ENCODE results near the gene FBLN2. TPM values are rescaled to one million over a fixed set of nuclear protein-coding genes. Genes with fewer than 3 reads are reported as not detected.

The FBLN2 gene
- total RNA-seq, 1 experiment from 2014 or later = 0.39 TPM

DNA sequence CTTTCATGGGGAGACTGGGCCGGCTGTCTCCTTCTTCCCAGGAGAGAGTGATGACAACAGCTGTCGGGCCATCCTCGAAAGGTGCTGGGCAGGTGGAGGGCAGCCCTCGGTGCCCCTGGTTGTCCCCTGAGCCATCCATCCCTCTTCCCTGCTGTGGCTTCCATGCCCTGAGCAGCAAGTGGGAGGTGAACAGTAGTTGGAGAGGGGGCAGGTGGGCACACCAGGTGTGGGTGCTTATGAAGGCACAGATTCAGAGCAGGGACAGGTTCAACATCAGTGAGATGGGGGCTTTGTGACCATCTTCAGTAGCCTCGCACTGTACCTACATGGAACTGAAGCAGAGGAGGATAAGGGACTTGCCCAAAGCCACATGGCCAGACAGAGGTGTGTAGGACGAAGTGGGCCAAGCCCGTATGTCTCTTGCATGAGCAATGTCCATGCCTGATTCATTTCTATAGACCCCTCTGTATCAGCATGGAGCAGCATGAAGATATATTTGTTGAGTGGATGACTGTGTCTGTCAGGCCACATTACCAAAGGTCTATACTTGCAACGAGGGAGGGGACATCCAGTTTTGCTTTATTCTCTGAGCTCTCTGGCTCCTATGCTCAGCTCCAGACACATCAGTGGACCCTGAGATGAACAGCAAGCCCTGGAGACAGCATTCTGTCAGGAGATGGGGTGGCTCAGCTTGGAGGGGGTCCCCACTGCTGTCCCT, 107.8 kb downstream of the FBLN2 start:
- no peaks in the 10 kb centered on the region for H3K9me3 ChIP-seq (ENCODE audit: control insufficient read depth in 1 of 2, insufficient read depth in 1 of 2, low read depth in 1 of 2, low read length in 2 of 2)
- no TSS peak for BruUV-seq (replicated peaks)

DNA sequence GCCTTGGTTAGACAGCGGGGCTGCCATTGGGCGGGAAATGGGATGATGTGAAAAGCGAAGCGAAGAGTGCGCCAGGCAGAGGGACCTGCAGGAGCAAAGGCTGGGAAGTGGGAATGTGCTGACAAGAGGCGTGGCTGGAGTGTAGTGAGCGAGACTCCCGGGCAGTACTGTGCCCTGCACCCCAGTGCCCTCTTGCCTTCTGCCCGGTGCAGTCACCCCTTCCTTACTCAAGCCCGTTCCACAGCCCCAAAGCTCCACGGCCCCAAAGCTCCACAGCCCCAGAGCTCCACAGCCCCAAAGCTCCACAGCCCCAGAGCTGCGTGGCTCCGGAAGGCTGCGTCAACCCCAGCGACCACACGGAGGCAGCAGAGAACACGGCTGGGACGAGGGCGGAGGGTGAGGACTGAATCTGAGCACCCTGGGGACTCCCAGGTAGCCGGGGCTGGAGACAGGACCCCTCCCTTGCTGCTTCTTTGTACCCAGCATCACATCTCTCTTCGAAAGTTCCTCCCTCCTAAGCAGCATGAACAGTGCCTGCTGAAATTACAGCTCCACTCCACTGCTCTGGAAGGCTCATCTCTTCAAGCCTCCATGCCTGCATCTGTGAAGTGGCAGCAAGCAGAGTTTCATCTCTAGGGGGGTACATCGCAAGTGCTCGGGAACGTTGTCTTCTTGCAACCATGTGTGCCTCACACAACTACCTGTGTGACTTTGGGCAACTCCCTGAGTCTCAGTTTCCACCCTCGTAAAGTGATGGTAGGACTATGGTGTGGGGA, 108.9 kb downstream of the FBLN2 start:
- H4K20me1 ChIP-seq (ENCODE audit: insufficient read depth) = no peaks in the 10 kb centered on the region
- H3K4me1 ChIP-seq (ENCODE audit: control insufficient read depth in 1 of 2, insufficient read depth in 2 of 2, low read length in 2 of 2) = peaks cover under 1 to 23% of the 10 kb centered on the region in 2 experiments; a peak in 3 of 4 replicates
- TF ChIP-seq, protein P1, sequence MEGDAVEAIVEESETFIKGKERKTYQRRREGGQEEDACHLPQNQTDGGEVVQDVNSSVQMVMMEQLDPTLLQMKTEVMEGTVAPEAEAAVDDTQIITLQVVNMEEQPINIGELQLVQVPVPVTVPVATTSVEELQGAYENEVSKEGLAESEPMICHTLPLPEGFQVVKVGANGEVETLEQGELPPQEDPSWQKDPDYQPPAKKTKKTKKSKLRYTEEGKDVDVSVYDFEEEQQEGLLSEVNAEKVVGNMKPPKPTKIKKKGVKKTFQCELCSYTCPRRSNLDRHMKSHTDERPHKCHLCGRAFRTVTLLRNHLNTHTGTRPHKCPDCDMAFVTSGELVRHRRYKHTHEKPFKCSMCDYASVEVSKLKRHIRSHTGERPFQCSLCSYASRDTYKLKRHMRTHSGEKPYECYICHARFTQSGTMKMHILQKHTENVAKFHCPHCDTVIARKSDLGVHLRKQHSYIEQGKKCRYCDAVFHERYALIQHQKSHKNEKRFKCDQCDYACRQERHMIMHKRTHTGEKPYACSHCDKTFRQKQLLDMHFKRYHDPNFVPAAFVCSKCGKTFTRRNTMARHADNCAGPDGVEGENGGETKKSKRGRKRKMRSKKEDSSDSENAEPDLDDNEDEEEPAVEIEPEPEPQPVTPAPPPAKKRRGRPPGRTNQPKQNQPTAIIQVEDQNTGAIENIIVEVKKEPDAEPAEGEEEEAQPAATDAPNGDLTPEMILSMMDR (IDR thresholded peaks at IDR 0.05 in 2 of 3, conservative IDR thresholded peaks at IDR 0.05 in 1 of 3; ENCODE audit: borderline replicate concordance in 1 of 3, insufficient read depth in 1 of 3, low read depth in 2 of 3, low read length in 2 of 3) = peak in 2 of 3 experiments; percentile 88 to 93; a peak in 4 of 6 replicates
- TF ChIP-seq CBX3 (IDR thresholded peaks at IDR 0.05; ENCODE audit: low read depth) = no peak
- no peak for TF ChIP-seq ELF1 (IDR thresholded peaks at IDR 0.05; ENCODE audit: borderline replicate concordance, low read depth)
- no peaks in the 10 kb centered on the region for H3K27me3 ChIP-seq (ENCODE audit: insufficient read depth, low read length)
- DNase-seq (ENCODE audit: low read depth, low spot score) (peak; percentile 26), ATAC-seq (peak; percentile 91)
- H3K4me3 ChIP-seq (replicated peaks in 1 of 2; ENCODE audit: low read depth in 1 of 2, low read length in 2 of 2) = no peak overlapping the region
- CTCF ChIA-PET = interaction anchor here (0.7 to 12.3 kb wide), 15 partner anchors 9 to 1263 kb away, joined by 3 to 297 read pairs (median 4); partner anchors contain the start of gene WNT7A
- H3K9me3 ChIP-seq (ENCODE audit: control insufficient read depth in 1 of 2, insufficient read depth in 1 of 2, low read depth in 1 of 2, low read length in 2 of 2) = no peaks in the 10 kb centered on the region
- H3K9ac ChIP-seq (ENCODE audit: low read length) = no peak overlapping the region
- H3K27ac ChIP-seq (ENCODE audit: low read depth, low read length) = no peak overlapping the region
- H3K4me2 ChIP-seq (ENCODE audit: low read length) = peak overlapping the region; percentile 26; the same call in 1 of the 2 replicates
- no peak overlapping the region for H2AFZ ChIP-seq (ENCODE audit: low read depth, low read length, poor library complexity, severe bottlenecking)
- POLR2A ChIA-PET = no interaction called here
- H3K79me2 ChIP-seq (ENCODE audit: insufficient read depth, low read length) = no peaks in the 10 kb centered on the region
- no TSS peak for BruUV-seq (replicated peaks)
- intact Hi-C loops (cut with micrococcal nuclease) = loop anchor here (1.0 to 10.0 kb wide), 3 partner anchors 222 to 467 kb away; partner anchors contain the start of genes CHCHD4, TMEM43 and WNT7A
- no peaks in the 10 kb centered on the region for H3K9me2 ChIP-seq (ENCODE audit: insufficient read depth)
- H3K36me3 ChIP-seq (ENCODE audit: control insufficient read depth in 1 of 2, insufficient read depth in 2 of 2, low read length in 2 of 2) = no peaks in the 10 kb centered on the region
- RAD21 ChIA-PET (ENCODE audit: low non-redundant PET in 1 of 2, low total read pairs in 2 of 2, uncharacterized antibody in 2 of 2, unreplicated experiment in 2 of 2) = interaction anchor here (0.8 to 2.8 kb wide), 7 partner anchors 15 to 228 kb away, joined by 3 to 21 read pairs (median 5); partner anchors contain the start of gene WNT7A (in 1 of the 2)

More for the DNA sequence above, 107.8 kb downstream of the FBLN2 start:
- Histone ChIP-seq H3K9me2 (ENCODE audit: insufficient read depth) (no peaks in the 10 kb centered on the region), H3K4me2 (ENCODE audit: low read length) (no peak overlapping the region), H3K36me3 (ENCODE audit: control insufficient read depth in 1 of 2, insufficient read depth in 2 of 2, low read length in 2 of 2) (no peaks in the 10 kb centered on the region), H3K9ac (ENCODE audit: low read length) (no peak overlapping the region), H3K27ac (ENCODE audit: low read depth, low read length) (no peak overlapping the region), H3K4me3 (replicated peaks in 1 of 2; ENCODE audit: low read depth in 1 of 2, low read length in 2 of 2) (no peak overlapping the region), H2AFZ (ENCODE audit: low read depth, low read length, poor library complexity, severe bottlenecking) (no peak overlapping the region), H3K27me3 (ENCODE audit: insufficient read depth, low read length) (no peaks in the 10 kb centered on the region), H4K20me1 (ENCODE audit: insufficient read depth) (no peaks in the 10 kb centered on the region), H3K4me1 (ENCODE audit: control insufficient read depth in 1 of 2, insufficient read depth in 2 of 2, low read length in 2 of 2) (peaks cover 4 to 32% of the 10 kb centered on the region in 2 experiments; a peak in 3 of 4 replicates), H3K79me2 (ENCODE audit: insufficient read depth, low read length) (no peaks in the 10 kb centered on the region)
- ChIA-PET POLR2A (no interaction called here), RAD21 (ENCODE audit: low non-redundant PET in 1 of 2, low total read pairs in 2 of 2, uncharacterized antibody in 2 of 2, unreplicated experiment in 2 of 2) (interaction anchor here (0.7 to 2.8 kb wide), 8 partner anchors 16 to 229 kb away, joined by 3 to 21 read pairs (median 4); partner anchors contain the start of gene WNT7A (in 1 of the 2)), CTCF (interaction anchor here (0.7 to 12.3 kb wide), 14 partner anchors 15 to 1264 kb away, joined by 3 to 297 read pairs (median 4); partner anchors contain the start of gene WNT7A)
- intact Hi-C loops (cut with micrococcal nuclease) = loop anchor here (10.0 kb wide), 1 partner anchor 468 kb away; the partner anchor contains the start of genes CHCHD4 and TMEM43
- ATAC-seq (no peak), DNase-seq (ENCODE audit: low read depth, low spot score) (no peak)
- TF ChIP-seq RAD21 (IDR thresholded peaks at IDR 0.05; ENCODE audit: low read depth) (no peak), ZNF274 (IDR thresholded peaks at IDR 0.05; ENCODE audit: low read depth, low read length) (no peak), POLR2A (IDR thresholded peaks at IDR 0.05; ENCODE audit: borderline replicate concordance, extremely low read depth, insufficient read depth, insufficient read length) (no peak)
- TF ChIP-seq, protein P2, sequence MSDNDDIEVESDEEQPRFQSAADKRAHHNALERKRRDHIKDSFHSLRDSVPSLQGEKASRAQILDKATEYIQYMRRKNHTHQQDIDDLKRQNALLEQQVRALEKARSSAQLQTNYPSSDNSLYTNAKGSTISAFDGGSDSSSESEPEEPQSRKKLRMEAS (IDR thresholded peaks at IDR 0.05) = no peak

All from HCT116 (cell line).